Amygdala (tissue), 56 donors: Measurements from ENCODE around the gene CHST4.
"Not testable (repeated sequence)": the region's sequence is repeated elsewhere in the genome, so short reads cannot be mapped to it uniquely, and the experiment has no call there.

Experiments
- DNase-seq, 56 donors: peaks; one replicate each; lab custom pipeline; 2025; lab: John Stamatoyannopoulos, UW

The CHST4 gene

GRCh38 chr16:71520550-71520949, 5.7 kb upstream of the CHST4 start:
- DNase-seq: no peak

- peak in 1 of 56 donors; percentile 2 for DNase-seq
These were observed 1.4 kb upstream of the CHST4 start for GRCh38 chr16:71524566-71525553.

GRCh38 chr16:71528257-71528656, 2.0 kb downstream of the CHST4 start:
- no peak for DNase-seq

- DNase-seq: no peak
These were observed 2.6 kb downstream of the CHST4 start for GRCh38 chr16:71528863-71529262.

GRCh38 chr16:71532366-71532765, 6.1 kb downstream of the CHST4 start:
- DNase-seq: no peak

GRCh38 chr16:71536752-71537499, 10.7 kb downstream of the CHST4 start:
- no peak for DNase-seq

GRCh38 chr16:71537643-71538042, 11.4 kb downstream of the CHST4 start:
- peak in 8 of 56 donors; percentile 1 to 14 (median 4) for DNase-seq

GRCh38 chr16:71542377-71542776, 16.2 kb downstream of the CHST4 start:
- DNase-seq: peak in 5 of 56 donors; percentile 1 to 9 (median 6)

GRCh38 chr16:71547168-71547567, 20.9 kb downstream of the CHST4 start:
- DNase-seq: no peak

GRCh38 chr16:71552698-71553503, 26.7 kb downstream of the CHST4 start:
- no peak for DNase-seq

GRCh38 chr16:71555230-71555891, 29.1 kb downstream of the CHST4 start:
- DNase-seq: no peak

GRCh38 chr16:71557299-71557698, 31.1 kb downstream of the CHST4 start:
- DNase-seq: no peak

GRCh38 chr16:71557954-71558582, 31.8 kb downstream of the CHST4 start:
- DNase-seq: no peak

GRCh38 chr16:71559855-71560254, 33.6 kb downstream of the CHST4 start:
- DNase-seq: no peak

- DNase-seq: not testable (repeated sequence)
These were observed 35.7 kb downstream of the CHST4 start for GRCh38 chr16:71561886-71562285.

GRCh38 chr16:71562552-71562951, 36.3 kb downstream of the CHST4 start:
- DNase-seq: no peak

GRCh38 chr16:71564335-71564967, 38.2 kb downstream of the CHST4 start:
- DNase-seq: peak in 2 of 56 donors; percentile 11 to 27

GRCh38 chr16:71565812-71566700, 39.8 kb downstream of the CHST4 start:
- no peak for DNase-seq
